H1 (cell line): ENCODE results near the gene DNM1L. TPM values are rescaled to one million over a fixed set of nuclear protein-coding genes. Genes with fewer than 3 reads are reported as not detected.

ENCODE experiments used
- CTCF ChIA-PET: fragments of 300-600 bp; sonication (Branson Sonifier 250); formaldehyde crosslinking; loops from one replicate; lab custom pipeline; 2021; ENCODE audit not compliant: partially characterized antibody; lab: Charles Lee
- POLR2A ChIA-PET: fragments of 300-600 bp; sonication (Branson Sonifier 250); formaldehyde crosslinking; loops from one replicate; lab custom pipeline; 2021; ENCODE audit warnings: inconsistent platforms; ENCODE audit not compliant: partially characterized antibody; lab: Charles Lee
- DNase-seq, 2 experiments: peaks; one replicate each; pipeline versions ENCODE4 v3.0.0 to v3.0.0-alpha.2; 2010 to 2022; ENCODE audit warnings: low spot score in 2 of 2, low read depth in 1 of 2, mixed read lengths in 1 of 2
- FAIRE-seq: peaks from 2 replicates; lab custom pipeline; 2011; peaks lifted over from hg19 to GRCh38; lab: Jason Lieb, UNC
- H2AFZ ChIP-seq: 2 replicates; pipeline ENCODE4 v1.8.1; 2012; ENCODE audit warnings: low read length, inconsistent platforms
- H2AK5ac ChIP-seq: 2 replicates; pipeline ENCODE4 v1.6.1; 2013; ENCODE audit warnings: low read depth, low read length
- H2BK120ac ChIP-seq: replicated peaks from 2 replicates; pipeline ENCODE3; 2013; ENCODE audit warnings: low read depth, low read length, inconsistent platforms
- H2BK12ac ChIP-seq: 2 replicates; pipeline ENCODE4 v1.6.1; 2013; ENCODE audit warnings: low read depth, low read length
- H2BK15ac ChIP-seq: 2 replicates; pipeline ENCODE4 v1.6.1; 2013; ENCODE audit warnings: low read length
- H2BK20ac ChIP-seq: 2 replicates; pipeline ENCODE4 v1.6.1; 2013; ENCODE audit warnings: low read length
- H2BK5ac ChIP-seq: 2 replicates; pipeline ENCODE4 v1.6.1; 2013; ENCODE audit warnings: low read depth, low read length
- H3K14ac ChIP-seq: 2 replicates; pipeline ENCODE4 v1.6.1; 2013; ENCODE audit warnings: inconsistent platforms; ENCODE audit not compliant: insufficient read length
- H3K18ac ChIP-seq: 2 replicates; pipeline ENCODE4 v1.6.1; 2013; ENCODE audit warnings: low read length; ENCODE audit errors: extremely low read depth
- H3K23ac ChIP-seq: 2 replicates; pipeline ENCODE4 v1.6.1; 2013; ENCODE audit warnings: inconsistent platforms; ENCODE audit not compliant: insufficient read length
- H3K23me2 ChIP-seq: 2 replicates; pipeline ENCODE4 v1.6.1; 2013; ENCODE audit warnings: low read depth, low read length
- H3K27ac ChIP-seq: 2 replicates; pipeline ENCODE4 v1.6.1; 2011; ENCODE audit warnings: low read depth, low read length, inconsistent platforms
- H3K27me3 ChIP-seq, 4 experiments: replicated peaks in 1 of 4; 1 replicate in 1 of 4; 2 replicates in 3 of 4; pipeline versions ENCODE4 v1.6.1 to v1.8.1; 2011 to 2013; ENCODE audit warnings: low read length in 3 of 4, mild to moderate bottlenecking in 3 of 4, inconsistent platforms in 2 of 4, mixed read lengths in 2 of 4, moderate library complexity in 1 of 4; ENCODE audit not compliant: control insufficient read depth in 3 of 4, insufficient read depth in 3 of 4; ENCODE audit errors: extremely low read depth in 1 of 4
- H3K36me3 ChIP-seq, 4 experiments: 2 replicates each; pipeline versions ENCODE4 v1.6.1 to v1.8.1; 2011 to 2013; ENCODE audit warnings: mild to moderate bottlenecking in 4 of 4, low read length in 3 of 4, moderate library complexity in 2 of 4, control low read depth in 1 of 4, inconsistent platforms in 1 of 4; ENCODE audit not compliant: insufficient read depth in 4 of 4, control insufficient read depth in 2 of 4
- H3K4ac ChIP-seq: replicated peaks from 2 replicates; pipeline ENCODE3; 2013; ENCODE audit warnings: low read length, low read depth, mixed read lengths, inconsistent platforms; ENCODE audit not compliant: insufficient read length
- H3K4me1 ChIP-seq, 4 experiments: replicated peaks in 1 of 4; 1 replicate in 1 of 4; 2 replicates in 3 of 4; pipeline versions ENCODE4 v1.6.1 to v1.8.1; 2011 to 2013; ENCODE audit warnings: low read length in 3 of 4, inconsistent platforms in 2 of 4, mixed read lengths in 1 of 4; ENCODE audit not compliant: insufficient read depth in 4 of 4, control insufficient read depth in 3 of 4
- H3K4me2 ChIP-seq, 2 experiments: 2 replicates each; pipeline versions ENCODE4 v1.6.1 to v1.8.1; 2011 to 2013; ENCODE audit warnings: low read depth in 2 of 2, low read length in 2 of 2, control low read depth in 1 of 2, inconsistent platforms in 1 of 2, mild to moderate bottlenecking in 1 of 2; ENCODE audit not compliant: insufficient read depth in 1 of 2
- H3K4me3 ChIP-seq, 4 experiments: fragments of 200-600, 300-600 bp in 1 of 4; sonication (generic), shearing (Covaris generic), sonication (Bioruptor Twin) in 1 of 4; 2 replicates each; pipeline versions ENCODE4 v1.5.1 to v1.8.1; 2011 to 2016; ENCODE audit warnings: low read length in 4 of 4, low read depth in 3 of 4, control low read depth in 2 of 4, inconsistent platforms in 2 of 4, mild to moderate bottlenecking in 2 of 4, mixed read lengths in 1 of 4, moderate library complexity in 1 of 4; ENCODE audit not compliant: insufficient read depth in 2 of 4; ENCODE audit errors: extremely low read depth in 1 of 4
- H3K56ac ChIP-seq: replicated peaks from 2 replicates; pipeline ENCODE3; 2013; ENCODE audit warnings: low read depth, mild to moderate bottlenecking, mixed read lengths, low read length, inconsistent platforms; ENCODE audit not compliant: insufficient read length
- H3K79me1 ChIP-seq: 2 replicates; pipeline ENCODE4 v1.6.1; 2013; ENCODE audit warnings: low read depth, low read length, control low read depth
- H3K79me2 ChIP-seq, 2 experiments: 2 replicates each; pipeline versions ENCODE4 v1.6.1 to v1.8.1; 2012 to 2013; ENCODE audit warnings: low read length in 2 of 2, mild to moderate bottlenecking in 2 of 2, inconsistent platforms in 1 of 2; ENCODE audit not compliant: insufficient read depth in 2 of 2, control insufficient read depth in 1 of 2
- H3K9ac ChIP-seq, 4 experiments: replicated peaks in 1 of 4; 1 replicate in 1 of 4; 2 replicates in 3 of 4; pipeline versions ENCODE4 v1.6.1 to v1.8.1; 2011 to 2013; ENCODE audit warnings: low read depth in 3 of 4, low read length in 3 of 4, control low read depth in 2 of 4, mild to moderate bottlenecking in 2 of 4, moderate library complexity in 2 of 4, inconsistent platforms in 1 of 4; ENCODE audit errors: extremely low read depth in 1 of 4
- H3K9me3 ChIP-seq, 2 experiments: 2 replicates each; pipeline versions ENCODE4 v1.6.1 to v1.8.1; 2012 to 2013; ENCODE audit warnings: mild to moderate bottlenecking in 2 of 2, moderate library complexity in 2 of 2, control low read depth in 1 of 2, inconsistent platforms in 1 of 2, low read depth in 1 of 2, low read length in 1 of 2, mixed read lengths in 1 of 2; ENCODE audit not compliant: insufficient read depth in 2 of 2
- H4K20me1 ChIP-seq, 2 experiments: replicated peaks in 1 of 2; 2 replicates each; pipeline versions ENCODE3 to v1.8.1; 2011 to 2013; ENCODE audit warnings: inconsistent platforms in 2 of 2, low read length in 2 of 2, mild to moderate bottlenecking in 1 of 2; ENCODE audit not compliant: insufficient read depth in 2 of 2, control insufficient read depth in 1 of 2
- H4K5ac ChIP-seq: 2 replicates; pipeline ENCODE4 v1.6.1; 2013; ENCODE audit warnings: low read length, low read depth, mixed read lengths, inconsistent platforms; ENCODE audit not compliant: insufficient read length
- H4K8ac ChIP-seq: 2 replicates; pipeline ENCODE4 v1.8.0; 2013; ENCODE audit warnings: mild to moderate bottlenecking, moderate library complexity, low read length, inconsistent platforms; ENCODE audit not compliant: insufficient read depth; ENCODE audit errors: extremely low read depth
- H4K91ac ChIP-seq: replicated peaks from 2 replicates; pipeline ENCODE3; 2013; ENCODE audit warnings: low read length, mixed read lengths, inconsistent platforms; ENCODE audit not compliant: insufficient read length
- ATF3 ChIP-seq: IDR thresholded peaks from 2 replicates; pipeline ENCODE4 v1.6.1; 2011; ENCODE audit warnings: low read depth, mild to moderate bottlenecking, low read length; ENCODE audit not compliant: insufficient read depth
- CBX5 ChIP-seq: fragments of 300-800, 300-1000 bp; sonication (generic); IDR thresholded peaks from 2 replicates; pipeline ENCODE4 v1.7.1; 2016; ENCODE audit warnings: antibody characterized with exemption, low read length, low read depth
- CBX8 ChIP-seq: fragments of 300-800, 300-1000 bp; sonication (generic); IDR thresholded peaks from 2 replicates; pipeline ENCODE4 v1.7.1; 2016; ENCODE audit warnings: low read depth, low read length, borderline replicate concordance
- NRF1 ChIP-seq: IDR thresholded peaks from 2 replicates; pipeline ENCODE4 v1.6.1; 2011; ENCODE audit warnings: mild to moderate bottlenecking, low read depth, low read length, improper control_type of control experiment
- WGBS, 2 experiments: shearing (Covaris generic) in 1 of 2; methylation state at CpG; one replicate each; pipeline versions ENCODE4 v1.1.6 to v1.1.7; 2013 to 2015; ENCODE audit warnings: low lambda C conversion rate in 2 of 2, mixed read lengths in 2 of 2, inconsistent platforms in 1 of 2, low coverage in 1 of 2, missing lambda C conversion rate in 1 of 2; ENCODE audit not compliant: insufficient replicate concordance in 2 of 2, insufficient coverage in 1 of 2, insufficient read length in 1 of 2; ENCODE audit errors: extremely low coverage in 1 of 2, missing lambda C conversion rate in 1 of 2; 5-methylcytosine and 5-hydroxymethylcytosine counted together
- polyA plus RNA-seq, 7 experiments: library from polyadenylated mRNA; depleted of rRNA in 3 of 7; stranded (reverse) in 5 of 7; unstranded in 2 of 7; fragments of >200 nt in 5 of 7; fragments of 200-250 nt in 2 of 7; gene quantifications; 1 replicate in 5 of 7; 2 replicates in 1 of 7; 4 replicates in 1 of 7; pipeline versions ENCODE4 v1.2.1 to v1.2.3, GENCODE V29; 2011 to 2013; ENCODE audit warnings: missing spikeins in 2 of 7, mixed read lengths in 2 of 7
- total RNA-seq: library from RNA; stranded (reverse); fragmentation: NEBNext Ultra II Directional; extraction: Animal tissue kit (Norgen Biotek cat#: 25700); gene quantifications from 2 replicates; pipeline ENCODE4 v1.2.1, GENCODE V29; 2021

Gene DNM1L
- total and polyA plus RNA-seq, 2 of the 8 experiments (the other 6 are each of a cell fraction or from before 2014, with no cell fraction given) = 23.7 to 93.9 TPM

GRCh38 chr12:32651151-32651955, 27.7 kb upstream of the DNM1L start:
- no peak overlapping the region for H3K14ac ChIP-seq
- no peak overlapping the region for H4K5ac ChIP-seq
- H3K4ac ChIP-seq = no peak overlapping the region
- H4K91ac ChIP-seq = no peak overlapping the region
- DNase-seq (no peak), FAIRE-seq (no peak)
- H2BK15ac ChIP-seq = no peak overlapping the region
- no peaks in the 10 kb centered on the region for H3K79me2 ChIP-seq
- H3K18ac ChIP-seq = no peak overlapping the region
- no peak overlapping the region for H2BK20ac ChIP-seq
- ChIA-PET POLR2A (interaction anchor here (0.6 kb wide), 2 partner anchors 248 to 438 kb away, joined by 3 read pairs; no protein-coding TSS in a partner anchor), CTCF (interaction anchor here (1.0 to 1.2 kb wide), 3 partner anchors 21 to 195 kb away, joined by 3 to 4 read pairs (median 4); no protein-coding TSS in a partner anchor)
- WGBS, 2 experiments = 88% methylated on average over 5 of the region's 5 CpGs; no CpG with 5 or more reads in 1 of the 2 experiments
- no peaks in the 10 kb centered on the region for H4K20me1 ChIP-seq
- no peaks in the 10 kb centered on the region; a peak in 1 of 8 replicates for H3K36me3 ChIP-seq
- H3K56ac ChIP-seq = no peak overlapping the region
- TF ChIP-seq CBX5 = no peak
- no peak for TF ChIP-seq ATF3
- TF ChIP-seq CBX8 = no peak
- no peak for TF ChIP-seq NRF1
- no peak overlapping the region for H4K8ac ChIP-seq
- H3K9me3 ChIP-seq = no peaks in the 10 kb centered on the region
- no peak overlapping the region for H3K23ac ChIP-seq
- H2AK5ac ChIP-seq = no peak overlapping the region
- no peak overlapping the region for H2BK120ac ChIP-seq
- H3K27ac ChIP-seq = no peak overlapping the region
- no peak overlapping the region for H3K4me3 ChIP-seq
- no peak overlapping the region for H2BK12ac ChIP-seq
- H3K27me3 ChIP-seq = no peaks in the 10 kb centered on the region
- no peak overlapping the region for H3K9ac ChIP-seq
- no peaks in the 10 kb centered on the region for H3K79me1 ChIP-seq
- no peak overlapping the region for H2AFZ ChIP-seq
- no peak overlapping the region for H3K4me2 ChIP-seq
- H3K23me2 ChIP-seq = no peaks in the 10 kb centered on the region
- no peak overlapping the region for H2BK5ac ChIP-seq
- no peaks in the 10 kb centered on the region for H3K4me1 ChIP-seq
